Esophagus muscularis mucosa (tissue), 4 donors: ENCODE results near the gene CLIP1. TPM values are rescaled to one million over a fixed set of nuclear protein-coding genes. Genes with fewer than 3 reads are reported as not detected.

Source experiments
- DNase-seq: peaks from one replicate; pipeline ENCODE4 v3.0.0-alpha.2; 2017; ENCODE audit errors: extremely low spot score
- H3K27ac ChIP-seq, 4 donors: fragments of 200-600 bp; sonication (generic); replicated peaks in 1 of 4; 1 replicate in 3 of 4; 2 replicates in 1 of 4; pipeline ENCODE4 v1.5.1; 2016 to 2019; ENCODE audit warnings: mild to moderate bottlenecking in 1 of 4
- H3K27me3 ChIP-seq, 4 donors: fragments of 200-600 bp; sonication (generic); one replicate each; pipeline versions ENCODE4 v1.5.1 to v1.6.0; 2016 to 2019
- H3K36me3 ChIP-seq, 4 donors: fragments of 200-600 bp; sonication (generic); one replicate each; pipeline ENCODE4 v1.5.1; 2016 to 2019
- H3K4me1 ChIP-seq, 4 donors: fragments of 200-600 bp; sonication (generic); one replicate each; pipeline ENCODE4 v1.5.1; 2016 to 2019
- H3K4me3 ChIP-seq, 4 donors: fragments of 200-600 bp; sonication (generic); 1 replicate in 2 of 4; 2 replicates in 2 of 4; pipeline ENCODE4 v1.5.1; 2016 to 2019; ENCODE audit warnings: mild to moderate bottlenecking in 4 of 4, moderate library complexity in 1 of 4
- H3K9me3 ChIP-seq, 4 donors: fragments of 200-600 bp; sonication (generic); 1 replicate in 3 of 4; 2 replicates in 1 of 4; pipeline ENCODE4 v1.5.1; 2016 to 2019
- EP300 ChIP-seq: sonication (generic); formaldehyde crosslinking; IDR thresholded peaks from one replicate; pipeline ENCODE4 v1.6.1; 2017; ENCODE audit warnings: antibody characterized with exemption
- POLR2A ChIP-seq: fragments of 450-650 bp; IDR thresholded peaks from one replicate; pipeline ENCODE4 v1.6.1; 2017; ENCODE audit warnings: antibody characterized with exemption, moderate library complexity, mild to moderate bottlenecking, low read depth
- POLR2AphosphoS5 ChIP-seq, 2 donors: sonication (generic); formaldehyde crosslinking; IDR thresholded peaks; one replicate each; pipeline ENCODE4 v1.6.1; 2017; ENCODE audit warnings: antibody characterized with exemption in 2 of 2
- WGBS: methylation state at CpG from one replicate; pipeline ENCODE4 v1.1.5; 2018; 5-methylcytosine and 5-hydroxymethylcytosine counted together
- intact Hi-C: fragments of 100-400 bp; cut with DNase I; formaldehyde crosslinking; loops from one replicate; pipeline ENCODE4 v1.15.1; 2023
- total RNA-seq, 4 donors: library from RNA; depleted of rRNA; stranded (reverse); fragments of >200 nt; gene quantifications; one replicate each; pipeline versions ENCODE4 v1.1.0 to v1.2.1, GENCODE V29; 2016
- TF ChIP-seq, protein P1 (sequence below), 3 experiments: fragments of 200-600 bp in 2 of 3; fragments of 450-650 bp in 1 of 3; sonication (generic) in 2 of 3; IDR thresholded peaks; one replicate each; pipeline ENCODE4 v1.5.1; 2017 to 2019; ENCODE audit warnings: antibody characterized with exemption in 3 of 3, mild to moderate bottlenecking in 2 of 3, moderate library complexity in 1 of 3

Gene CLIP1
- total RNA-seq, 4 donors from 2014 or later: 234 to 263 (median 250) TPM

DNA sequence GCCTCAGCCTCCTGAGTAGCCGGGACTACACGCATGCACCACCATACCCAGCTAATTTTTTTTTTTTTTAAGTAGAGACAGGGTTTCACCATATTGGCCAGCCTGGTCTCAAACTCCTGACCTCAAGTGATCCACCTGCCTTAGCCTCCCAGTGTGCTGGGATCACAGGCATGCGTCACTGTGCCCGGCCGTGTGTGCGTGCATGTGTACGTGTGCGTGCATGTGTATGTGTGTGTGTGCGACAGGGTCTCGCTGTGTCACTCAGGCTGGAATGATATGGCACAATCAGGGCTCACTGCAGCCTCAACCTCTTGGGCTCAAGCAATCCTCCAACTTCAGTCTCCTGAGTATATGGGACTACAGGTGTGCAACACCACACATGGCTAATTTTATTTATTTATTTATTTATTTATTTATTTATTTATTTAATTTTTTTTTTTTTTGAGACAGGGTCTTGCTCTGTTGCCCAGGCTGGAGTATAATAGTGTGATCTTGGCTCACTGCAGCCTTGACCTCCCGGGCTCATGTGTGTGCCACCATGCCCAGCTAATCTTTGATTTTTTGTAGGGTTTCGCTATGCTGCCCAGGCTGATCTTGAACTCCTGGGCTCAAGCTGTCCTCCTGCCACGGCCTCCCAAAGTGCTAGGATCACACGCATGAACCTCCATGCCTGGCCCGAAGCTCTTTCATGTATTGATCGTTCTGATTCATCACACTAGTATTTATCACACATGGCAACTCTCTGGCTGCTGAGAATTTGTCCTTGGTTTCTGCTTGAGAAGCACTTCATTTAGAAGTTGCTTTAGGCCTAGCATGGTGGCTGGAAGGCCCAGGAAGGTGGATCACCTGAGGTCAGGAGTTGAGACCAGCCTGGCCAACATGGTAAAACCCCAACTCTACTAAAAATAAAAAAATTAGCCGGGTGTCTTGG, 35.9 kb upstream of the CLIP1 start:
- WGBS: 89% methylated on average over 17 of the region's 17 CpGs
- Histone ChIP-seq H3K27me3 (no peaks in the 10 kb centered on the region), H3K36me3 (no peaks in the 10 kb centered on the region), H3K27ac (no peak overlapping the region), H3K4me3 (no peak overlapping the region), H3K9me3 (no peaks in the 10 kb centered on the region), H3K4me1 (no peaks in the 10 kb centered on the region)
- DNase-seq: no peak
- no peak for TF ChIP-seq EP300
- no peak for TF ChIP-seq POLR2AphosphoS5 (IDR thresholded peaks at IDR 0.05)
- TF ChIP-seq POLR2A: no peak
- TF ChIP-seq, protein P1, sequence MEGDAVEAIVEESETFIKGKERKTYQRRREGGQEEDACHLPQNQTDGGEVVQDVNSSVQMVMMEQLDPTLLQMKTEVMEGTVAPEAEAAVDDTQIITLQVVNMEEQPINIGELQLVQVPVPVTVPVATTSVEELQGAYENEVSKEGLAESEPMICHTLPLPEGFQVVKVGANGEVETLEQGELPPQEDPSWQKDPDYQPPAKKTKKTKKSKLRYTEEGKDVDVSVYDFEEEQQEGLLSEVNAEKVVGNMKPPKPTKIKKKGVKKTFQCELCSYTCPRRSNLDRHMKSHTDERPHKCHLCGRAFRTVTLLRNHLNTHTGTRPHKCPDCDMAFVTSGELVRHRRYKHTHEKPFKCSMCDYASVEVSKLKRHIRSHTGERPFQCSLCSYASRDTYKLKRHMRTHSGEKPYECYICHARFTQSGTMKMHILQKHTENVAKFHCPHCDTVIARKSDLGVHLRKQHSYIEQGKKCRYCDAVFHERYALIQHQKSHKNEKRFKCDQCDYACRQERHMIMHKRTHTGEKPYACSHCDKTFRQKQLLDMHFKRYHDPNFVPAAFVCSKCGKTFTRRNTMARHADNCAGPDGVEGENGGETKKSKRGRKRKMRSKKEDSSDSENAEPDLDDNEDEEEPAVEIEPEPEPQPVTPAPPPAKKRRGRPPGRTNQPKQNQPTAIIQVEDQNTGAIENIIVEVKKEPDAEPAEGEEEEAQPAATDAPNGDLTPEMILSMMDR (IDR thresholded peaks at IDR 0.05): no peak
- intact Hi-C loops: no loop called here

DNA sequence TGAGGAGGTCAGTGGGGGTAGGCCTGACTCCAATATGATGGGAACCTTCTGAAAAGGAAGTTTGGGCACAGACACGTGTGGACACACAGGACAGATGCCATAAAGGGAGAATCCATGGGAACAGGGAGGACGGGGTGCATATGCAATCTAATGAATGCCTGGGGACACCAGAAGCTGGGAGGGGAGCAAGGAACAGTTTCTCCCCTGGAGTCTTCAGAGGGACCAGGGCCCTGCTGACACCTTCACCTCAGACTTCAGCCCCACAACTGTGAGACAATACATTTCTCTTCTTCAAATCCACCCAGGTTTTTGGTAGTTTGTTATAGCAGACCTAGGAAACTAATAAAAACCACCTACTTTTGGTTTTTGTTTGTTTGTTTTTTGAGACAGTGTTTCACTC, 35.2 kb upstream of the CLIP1 start:
- WGBS: 68% methylated on average over 2 of the region's 2 CpGs
- Histone ChIP-seq H3K9me3 (no peaks in the 10 kb centered on the region), H3K4me3 (no peak overlapping the region), H3K4me1 (no peaks in the 10 kb centered on the region), H3K36me3 (no peaks in the 10 kb centered on the region), H3K27ac (no peak overlapping the region), H3K27me3 (no peaks in the 10 kb centered on the region)
- intact Hi-C loops: no loop called here
- DNase-seq: no peak
- TF ChIP-seq POLR2AphosphoS5 (IDR thresholded peaks at IDR 0.05) (no peak), EP300 (no peak), POLR2A (no peak)
- TF ChIP-seq, protein P1 (IDR thresholded peaks at IDR 0.05): no peak

DNA sequence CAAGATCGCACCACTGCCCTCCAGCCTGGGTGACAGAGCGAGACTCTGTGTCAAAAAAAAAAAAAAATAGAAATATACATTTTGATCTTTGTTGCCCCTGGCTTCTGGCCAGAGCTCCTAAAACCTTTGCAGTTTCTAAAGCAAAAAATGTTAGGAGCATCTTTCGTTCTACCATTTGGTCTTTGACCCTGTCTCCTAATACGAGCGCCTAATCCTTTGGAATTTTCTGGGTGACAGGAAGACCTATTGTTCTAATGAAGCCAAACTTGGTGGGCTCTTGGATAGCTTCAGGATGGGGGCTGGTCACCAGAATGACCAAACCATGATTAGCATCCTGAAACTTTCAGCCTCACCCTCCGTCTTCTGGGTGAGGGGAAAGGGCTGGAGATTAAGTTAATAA, 32.3 kb upstream of the CLIP1 start:
- Histone ChIP-seq H3K4me3 (no peak overlapping the region), H3K27ac (no peak overlapping the region), H3K4me1 (no peaks in the 10 kb centered on the region), H3K9me3 (no peaks in the 10 kb centered on the region), H3K27me3 (no peaks in the 10 kb centered on the region), H3K36me3 (no peaks in the 10 kb centered on the region)
- intact Hi-C loops: no loop called here
- no peak for TF ChIP-seq EP300
- 78% methylated on average over 6 of the region's 6 CpGs for whole genome bisulfite sequencing
- no peak for DNase-seq

DNA sequence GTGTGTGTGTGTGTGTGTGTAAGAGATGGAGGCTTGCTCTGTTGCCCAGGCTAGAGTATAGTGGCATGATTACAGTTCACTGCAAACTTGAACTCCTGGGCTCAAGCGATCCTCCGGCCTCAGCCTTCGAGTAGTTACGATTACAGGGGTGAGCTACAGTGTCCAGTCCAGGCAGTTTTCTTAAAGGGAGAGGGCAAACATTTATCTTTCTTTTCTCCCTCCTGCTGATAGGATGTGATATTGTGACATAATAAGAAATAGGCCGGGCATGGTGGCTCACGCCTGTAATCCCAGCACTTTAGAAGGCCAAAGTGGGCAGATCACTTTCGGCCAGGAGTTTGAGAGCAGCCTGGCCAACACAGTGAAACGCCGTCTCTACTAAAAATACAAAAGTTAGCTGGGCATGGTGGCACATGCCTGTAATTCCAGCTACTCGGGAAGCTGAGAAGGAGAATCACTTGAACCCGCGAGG, 31.8 kb upstream of the CLIP1 start:
- TF ChIP-seq, protein P1 (IDR thresholded peaks at IDR 0.05): no peak
- no peak for TF ChIP-seq POLR2AphosphoS5 (IDR thresholded peaks at IDR 0.05)
- intact Hi-C loops: no loop called here
- no peak for DNase-seq
- Histone ChIP-seq H3K27me3 (no peaks in the 10 kb centered on the region), H3K4me1 (no peaks in the 10 kb centered on the region), H3K27ac (no peak overlapping the region), H3K4me3 (no peak overlapping the region), H3K9me3 (no peaks in the 10 kb centered on the region), H3K36me3 (no peaks in the 10 kb centered on the region)
- 92% methylated on average over 12 of the region's 12 CpGs for WGBS

DNA sequence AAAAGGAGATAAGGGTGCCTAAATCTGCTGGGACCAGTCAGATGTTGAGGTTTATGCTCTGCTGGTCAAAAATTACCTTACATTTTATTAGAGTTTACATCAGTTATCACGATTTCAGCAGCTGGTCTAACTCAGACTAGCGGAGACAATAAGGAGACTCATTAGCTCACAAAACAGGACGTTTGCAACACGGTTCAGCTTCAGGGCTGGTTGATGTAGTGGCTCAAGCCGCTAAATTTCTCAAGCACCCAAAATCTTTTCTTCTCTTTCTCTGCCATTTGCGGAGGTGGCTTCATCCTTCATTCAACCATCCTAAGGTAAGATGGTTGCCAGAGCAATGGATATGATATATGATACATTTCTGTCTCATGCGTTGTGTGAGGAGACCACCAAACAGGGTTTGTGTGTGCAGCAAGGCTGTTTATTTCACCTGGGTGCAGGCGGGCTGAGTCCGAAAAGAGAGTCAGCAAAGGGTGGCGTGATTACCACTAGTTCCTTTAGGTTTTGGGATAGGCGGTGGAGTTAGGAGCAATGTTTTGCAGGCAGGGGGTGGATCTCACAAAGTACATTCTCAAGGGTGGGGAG, 30.3 kb upstream of the CLIP1 start:
- TF ChIP-seq POLR2A (no peak), EP300 (no peak), POLR2AphosphoS5 (IDR thresholded peaks at IDR 0.05) (no peak)
- TF ChIP-seq, protein P1 (IDR thresholded peaks at IDR 0.05): no peak
- no peak overlapping the region for H3K4me3 ChIP-seq
- no peak for DNase-seq
- H3K36me3 ChIP-seq: no peaks in the 10 kb centered on the region
- no peaks in the 10 kb centered on the region for H3K9me3 ChIP-seq
- no peak overlapping the region for H3K27ac ChIP-seq
- no peaks in the 10 kb centered on the region for H3K4me1 ChIP-seq
- intact Hi-C loops: no loop called here
- H3K27me3 ChIP-seq: no peaks in the 10 kb centered on the region
- 76% methylated on average over 11 of the region's 11 CpGs for WGBS
